ENCODE data around the gene STXBP5.

DNA sequence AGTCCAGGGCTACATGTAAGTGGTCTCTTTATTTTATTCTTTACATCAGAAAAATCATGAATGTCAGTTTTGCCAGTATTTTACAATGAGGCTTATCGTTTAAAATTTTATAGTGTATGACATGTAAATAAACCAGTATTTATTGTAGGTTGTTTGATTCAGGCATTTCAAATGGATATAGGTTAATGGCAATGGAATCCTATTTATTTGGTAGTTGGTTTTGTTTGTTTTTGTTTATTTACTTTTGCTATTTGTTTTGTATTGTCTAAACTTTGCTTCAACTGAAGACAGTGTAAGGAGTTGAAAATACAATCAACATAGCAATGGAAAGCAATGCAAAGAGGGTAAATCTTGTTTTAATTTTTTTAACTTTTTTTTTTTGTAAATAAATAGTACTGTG lies 185.2 kb downstream of the STXBP5 start:
- TF ChIP-seq CTCF (conservative IDR thresholded peaks at IDR 0.05) (no peak), ZFX (IDR thresholded peaks at IDR 0.05) (no peak)
